ENCODE data around the gene TRIM10. TPM values are rescaled to one million over a fixed set of nuclear protein-coding genes. Genes with fewer than 3 reads are reported as not detected.
A peak's percentile ranks its signal among the peaks of the same experiment; 100 is the strongest.

The TRIM10 gene
- total RNA-seq, 1 experiment from 2014 or later, result 0.95 TPM

- Histone ChIP-seq H3K4me1 (peaks cover 26% of the 10 kb centered on the region), H3K27me3 (replicated peaks; ENCODE audit: control insufficient read depth, insufficient read depth, low read length) (no peaks in the 10 kb centered on the region), H3K36me3 (ENCODE audit: control insufficient read depth, insufficient read depth, low read length) (no peaks in the 10 kb centered on the region), H3K9me3 (no peaks in the 10 kb centered on the region), H3K4me3 (ENCODE audit: low read depth, low read length) (no peak overlapping the region)
- no peaks in the 10 kb centered on the region for H3K9me3 Mint-ChIP-seq (ENCODE audit: unreplicated experiment)
- peaks cover 32% of the 10 kb centered on the region for H3K4me1 Mint-ChIP-seq (ENCODE audit: low read depth, unreplicated experiment)
- no peak for TF ChIP-seq CTCF (IDR thresholded peaks at IDR 0.05; ENCODE audit: insufficient read depth in 1 of 2, low read depth in 1 of 2, low read length in 1 of 2, severe bottlenecking in 1 of 2, unreplicated experiment in 1 of 2)
- no peak overlapping the region for H3K27ac Mint-ChIP-seq (ENCODE audit: unreplicated experiment)
- H3K27me3 Mint-ChIP-seq (ENCODE audit: insufficient read depth, unreplicated experiment), result no peaks in the 10 kb centered on the region
- no peak overlapping the region for H3K4me3 Mint-ChIP-seq (ENCODE audit: unreplicated experiment)
- ChIA-PET POLR2A (no interaction called here), CTCF (interaction anchor here (1.8 kb wide), 1 partner anchor 17 kb away, joined by 5 read pairs; no protein-coding TSS in a partner anchor)
- H3K36me3 Mint-ChIP-seq (ENCODE audit: insufficient read depth, unreplicated experiment), result no peaks in the 10 kb centered on the region
- DNase-seq, result no peak
- no TSS peak for BruUV-seq (replicated peaks)
- intact Hi-C loops (cut with micrococcal nuclease; ENCODE audit: unreplicated experiment), result no loop called here
Observed at GRCh38 chr6:30113841-30114240, 47.2 kb downstream of the TRIM10 start.

- Mint-ChIP-seq H3K4me1 (ENCODE audit: low read depth, unreplicated experiment) (peaks cover 28% of the 10 kb centered on the region), H3K4me3 (ENCODE audit: unreplicated experiment) (no peak within 1 kb of the TSS), H3K27ac (ENCODE audit: unreplicated experiment) (no peak within 1 kb of the TSS), H3K27me3 (ENCODE audit: insufficient read depth, unreplicated experiment) (no peaks in the 10 kb centered on the region), H3K36me3 (ENCODE audit: insufficient read depth, unreplicated experiment) (no peaks in the 10 kb centered on the region), H3K9me3 (ENCODE audit: unreplicated experiment) (no peaks in the 10 kb centered on the region)
- ChIA-PET CTCF (interaction anchor here (0.6 to 1.8 kb wide), 2 partner anchors 18 to 327 kb away, joined by 3 to 5 read pairs; no protein-coding TSS in a partner anchor), POLR2A (no interaction called here)
- H3K4me3 ChIP-seq (ENCODE audit: low read depth, low read length), result no peak within 1 kb of the TSS
- intact Hi-C loops (cut with micrococcal nuclease; ENCODE audit: unreplicated experiment), result no loop called here
- no peak for DNase-seq
- H3K9me3 ChIP-seq, result no peaks in the 10 kb centered on the region
- H3K36me3 ChIP-seq (ENCODE audit: control insufficient read depth, insufficient read depth, low read length), result no peaks in the 10 kb centered on the region
- BruUV-seq (replicated peaks), result no TSS peak
- no peak for TF ChIP-seq CTCF (IDR thresholded peaks at IDR 0.05; ENCODE audit: insufficient read depth in 1 of 2, low read depth in 1 of 2, low read length in 1 of 2, severe bottlenecking in 1 of 2, unreplicated experiment in 1 of 2)
- peaks cover 23% of the 10 kb centered on the region for H3K4me1 ChIP-seq
- H3K27me3 ChIP-seq (replicated peaks; ENCODE audit: control insufficient read depth, insufficient read depth, low read length), result no peaks in the 10 kb centered on the region
Observed at GRCh38 chr6:30113003-30113759, 47.8 kb downstream of the TRIM10 start, which contains the start of gene TRIM31. Gene TRIM31, minus strand, starts transcription at chr6:30113090. Its CDS starts 285 bp downstream, at chr6:30112805.

GRCh38 chr6:30112402-30112994 lies 48.5 kb downstream of the TRIM10 start:
- intact Hi-C loops (cut with micrococcal nuclease; ENCODE audit: unreplicated experiment), result no loop called here
- BruUV-seq (replicated peaks), result TSS peak; percentile 74
- TF ChIP-seq CTCF (IDR thresholded peaks at IDR 0.05; ENCODE audit: insufficient read depth in 1 of 2, low read depth in 1 of 2, low read length in 1 of 2, severe bottlenecking in 1 of 2, unreplicated experiment in 1 of 2), result no peak
- Histone ChIP-seq H3K4me1 (peaks cover 23% of the 10 kb centered on the region), H3K4me3 (ENCODE audit: low read depth, low read length) (no peak overlapping the region), H3K9me3 (no peaks in the 10 kb centered on the region), H3K27me3 (replicated peaks; ENCODE audit: control insufficient read depth, insufficient read depth, low read length) (no peaks in the 10 kb centered on the region), H3K36me3 (ENCODE audit: control insufficient read depth, insufficient read depth, low read length) (no peaks in the 10 kb centered on the region)
- Mint-ChIP-seq H3K4me3 (ENCODE audit: unreplicated experiment) (no peak overlapping the region), H3K9me3 (ENCODE audit: unreplicated experiment) (no peaks in the 10 kb centered on the region), H3K36me3 (ENCODE audit: insufficient read depth, unreplicated experiment) (no peaks in the 10 kb centered on the region), H3K4me1 (ENCODE audit: low read depth, unreplicated experiment) (peaks cover 22% of the 10 kb centered on the region), H3K27me3 (ENCODE audit: insufficient read depth, unreplicated experiment) (no peaks in the 10 kb centered on the region), H3K27ac (ENCODE audit: unreplicated experiment) (no peak overlapping the region)
- DNase-seq, result no peak
- POLR2A ChIA-PET, result no interaction called here
- CTCF ChIA-PET, result interaction anchor here (0.6 to 1.8 kb wide), 3 partner anchors 9 to 328 kb away, joined by 3 to 8 read pairs (median 5); no protein-coding TSS in a partner anchor

Measured in Caco-2 (cell line).